NCI-H460 (cell line): Measurements from ENCODE around the gene TRIM24. TPM values are rescaled to one million over a fixed set of nuclear protein-coding genes. Genes with fewer than 3 reads are reported as not detected.
"Not testable (repeated sequence)": the region's sequence is repeated elsewhere in the genome, so short reads cannot be mapped to it uniquely, and the experiment has no call there.

ENCODE experiments used
- DNase-seq: peaks from one replicate; pipeline ENCODE4 v3.0.0-alpha.2; 2016; ENCODE audit warnings: low read depth; ENCODE audit errors: extremely low read depth
- total RNA-seq: library from RNA; depleted of rRNA; stranded (reverse); fragments of >200 nt; shearing (Covaris generic); gene quantifications from 2 replicates; pipeline ENCODE4 v1.2.3, GENCODE V29; 2014

Gene TRIM24
- total RNA-seq, 1 experiment from 2014 or later, result 12.0 TPM

DNA sequence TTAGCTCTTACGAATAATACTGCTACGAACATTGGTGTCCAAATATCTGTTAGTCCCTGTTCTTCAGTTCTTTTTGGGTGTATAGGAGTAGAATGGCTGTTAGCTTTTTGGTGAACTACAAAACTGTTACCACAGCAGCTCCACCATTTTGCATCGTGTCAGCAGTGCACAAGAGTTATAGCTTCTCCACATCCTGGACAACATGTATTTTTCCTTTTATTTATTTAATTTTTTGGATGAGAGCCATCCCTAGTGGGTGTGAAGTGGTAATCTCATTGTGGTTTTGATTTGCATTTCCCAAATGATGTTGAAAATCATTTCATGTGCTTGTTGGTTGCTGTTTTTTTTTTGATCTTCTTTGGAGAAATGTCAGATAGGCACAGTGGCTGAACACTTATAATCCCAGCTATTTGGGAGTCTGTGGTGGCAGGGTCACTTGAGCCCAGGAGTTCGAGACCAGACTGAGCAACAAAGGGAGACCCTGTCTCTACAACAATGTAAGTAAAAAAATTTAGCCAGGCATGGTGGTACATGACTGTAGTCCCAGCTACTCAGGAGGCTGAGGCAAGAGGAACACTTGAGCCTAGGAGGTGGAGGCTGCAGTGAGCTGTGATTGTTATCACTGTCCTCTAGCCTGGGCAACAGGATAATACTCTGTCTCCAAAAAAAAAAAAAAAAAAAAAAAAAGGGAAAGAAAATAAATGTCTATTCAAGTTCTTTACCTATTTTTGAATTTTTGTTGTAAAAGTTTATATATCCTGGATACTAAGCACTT lies 31.7 kb downstream of the TRIM24 start:
- DNase-seq, result no peak

DNA sequence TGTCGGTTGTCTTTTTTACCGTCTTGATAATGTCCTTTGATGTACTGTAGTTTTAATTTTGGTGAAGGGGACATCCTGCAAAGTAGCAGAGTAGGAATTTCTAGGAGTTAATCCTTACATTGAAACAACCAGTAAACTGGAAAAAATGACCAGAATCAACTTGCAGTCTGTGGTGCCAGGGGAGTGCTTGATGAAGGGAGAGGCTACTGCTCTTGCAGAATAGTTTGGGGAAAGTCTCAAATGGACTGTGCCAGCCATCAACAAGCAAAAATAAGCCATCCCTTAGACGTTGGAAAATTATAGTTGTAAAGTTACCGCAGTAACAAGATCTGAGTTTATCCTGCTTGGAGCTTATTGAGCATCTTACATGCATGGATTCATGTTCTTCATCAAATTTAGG lies 32.4 kb downstream of the TRIM24 start:
- DNase-seq, result no peak

- DNase-seq, result no peak
These were observed 33.5 kb downstream of the TRIM24 start for GRCh38 chr7:138493535-138493934.

DNA sequence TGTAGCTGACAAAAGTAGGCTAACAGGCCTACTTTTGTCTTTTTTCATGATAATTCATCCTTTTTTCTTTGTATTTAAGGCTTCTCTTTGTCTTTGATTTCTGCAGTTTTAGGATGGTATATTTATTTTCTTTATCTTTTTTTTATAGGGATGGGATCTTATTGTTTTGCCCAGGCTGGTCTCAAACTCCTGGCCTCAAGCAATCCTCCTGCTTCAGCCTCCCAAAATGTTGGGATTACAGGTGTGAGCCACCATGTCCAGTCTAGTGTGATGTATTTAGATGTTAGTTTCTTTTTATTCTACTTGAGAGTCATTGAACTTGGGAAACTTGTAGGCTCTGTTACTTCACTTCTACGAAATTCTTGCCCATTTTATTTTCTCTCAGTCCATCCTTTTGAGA lies 35.4 kb downstream of the TRIM24 start:
- no peak for DNase-seq

- no peak for DNase-seq
These were observed 39.3 kb downstream of the TRIM24 start for GRCh38 chr7:138499340-138499739.

- not testable (repeated sequence) for DNase-seq
These were observed 40.2 kb downstream of the TRIM24 start for GRCh38 chr7:138500303-138500702.

DNA sequence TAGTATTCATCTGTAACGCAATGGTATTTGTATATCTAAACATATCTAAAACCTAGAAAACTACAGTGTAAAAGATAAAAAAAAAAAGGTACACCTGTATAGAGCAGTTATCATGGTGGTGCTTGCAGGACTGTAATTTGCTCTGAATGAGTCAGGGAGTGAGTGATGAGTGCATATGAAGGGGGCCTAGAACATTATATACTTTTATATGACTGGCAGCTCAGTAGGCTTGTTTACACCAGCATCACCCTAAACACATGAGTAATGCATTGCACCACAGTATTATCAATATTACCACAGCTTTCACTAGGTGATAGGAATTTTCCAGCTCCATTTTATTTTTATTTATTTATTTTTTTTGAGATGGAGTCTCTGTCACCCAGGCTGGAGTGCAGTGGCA lies 40.8 kb downstream of the TRIM24 start:
- no peak for DNase-seq

GRCh38 chr7:138502023-138502767 lies 42.1 kb downstream of the TRIM24 start:
- no peak for DNase-seq

- no peak for DNase-seq
These were observed 45.4 kb downstream of the TRIM24 start for GRCh38 chr7:138505361-138505873.

DNA sequence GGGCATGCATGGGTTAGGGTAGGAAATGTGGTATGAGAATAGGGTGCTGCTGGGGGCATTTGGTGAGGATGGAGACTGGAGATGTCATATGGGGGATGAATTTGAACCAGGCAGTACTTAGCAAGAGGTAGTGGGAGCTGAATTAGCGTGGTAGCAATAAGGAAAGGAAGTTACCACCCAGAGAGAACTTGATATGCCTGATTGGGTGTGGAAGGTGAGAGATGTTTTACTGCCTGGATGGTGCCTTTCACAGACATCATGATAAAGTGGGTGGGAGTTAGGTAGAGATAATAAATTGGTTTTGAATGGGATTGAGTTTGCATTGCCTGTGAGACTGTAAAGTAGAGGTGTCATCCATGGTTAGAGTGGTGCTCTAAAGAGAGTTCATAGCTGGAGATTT lies 46.7 kb downstream of the TRIM24 start:
- DNase-seq, result no peak

DNA sequence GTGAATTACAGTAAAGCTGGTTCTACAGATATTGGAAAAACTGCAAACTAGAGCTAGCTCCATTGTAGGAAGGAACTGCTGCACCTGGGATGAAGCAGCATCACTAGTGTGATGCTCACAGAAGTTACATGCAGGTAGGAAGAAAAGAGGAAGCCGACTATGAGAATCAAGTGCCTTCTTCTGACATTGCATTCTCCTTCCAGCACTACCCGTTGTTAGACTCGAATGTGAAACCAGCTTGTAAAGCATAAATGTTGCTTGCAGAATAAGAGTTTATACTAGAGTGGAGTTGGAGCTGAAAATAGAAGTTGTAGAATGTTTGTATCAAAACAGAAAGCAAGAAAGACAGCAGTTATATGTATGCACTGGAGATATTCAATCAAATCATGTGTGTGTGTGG lies 49.9 kb downstream of the TRIM24 start:
- DNase-seq, result no peak

DNA sequence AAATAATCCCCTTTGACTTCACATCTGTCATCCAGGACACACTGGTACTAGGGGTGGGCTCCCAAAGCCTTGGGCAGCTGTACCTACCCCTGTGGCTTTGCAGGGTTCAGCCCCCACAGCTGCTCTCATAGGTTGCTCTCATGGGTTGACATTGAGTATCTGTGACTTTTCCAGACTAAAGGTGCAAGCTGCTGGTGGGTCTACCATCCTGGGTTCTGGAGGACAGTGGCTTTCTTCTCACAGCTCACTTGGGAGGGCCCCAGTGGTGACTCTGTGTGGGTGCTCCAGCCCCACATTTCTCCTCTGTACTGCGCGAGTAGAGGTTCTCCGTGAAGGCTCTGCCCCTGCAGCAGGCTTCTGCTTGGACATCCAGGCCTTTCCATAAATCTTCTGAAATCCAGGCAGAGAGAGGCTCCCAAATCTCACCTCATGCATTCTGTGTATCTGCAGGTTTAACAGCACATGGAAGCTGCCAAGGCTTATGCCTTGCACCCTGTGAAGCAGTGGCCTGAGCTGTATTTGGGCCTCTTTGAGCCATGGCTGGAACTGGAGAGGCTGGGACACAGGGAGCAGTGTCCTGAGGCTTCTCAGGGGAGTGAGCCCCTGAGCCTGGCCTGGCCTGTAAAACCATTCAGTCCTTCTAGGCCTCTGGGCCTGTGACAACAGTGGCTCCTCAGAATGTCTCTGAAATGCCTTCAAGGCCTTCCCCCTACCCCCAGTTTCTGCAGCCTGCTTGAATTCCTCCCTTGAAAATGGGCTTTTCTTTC lies 52.2 kb downstream of the TRIM24 start:
- no peak for DNase-seq

DNA sequence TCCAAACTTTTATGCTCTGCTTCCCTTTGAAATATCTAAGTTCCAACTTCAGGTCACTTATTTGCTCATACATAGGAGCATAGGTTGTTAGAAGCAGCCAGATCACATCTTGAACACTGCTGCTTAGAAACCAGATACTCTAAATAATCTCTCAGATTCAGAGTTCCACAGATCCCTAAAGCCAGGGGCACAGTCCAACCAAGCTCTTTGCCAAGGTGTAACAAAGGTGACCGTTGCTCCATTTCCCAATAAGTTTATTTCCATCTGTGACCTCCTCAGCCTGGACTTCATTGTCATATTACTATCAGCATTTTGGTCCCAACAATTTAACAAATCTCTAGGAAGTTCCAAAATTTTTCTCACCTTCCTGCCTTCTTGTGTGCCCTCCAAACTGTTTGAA lies 52.8 kb downstream of the TRIM24 start:
- no peak for DNase-seq

GRCh38 chr7:138513344-138513871 lies 53.3 kb downstream of the TRIM24 start:
- no peak for DNase-seq

DNA sequence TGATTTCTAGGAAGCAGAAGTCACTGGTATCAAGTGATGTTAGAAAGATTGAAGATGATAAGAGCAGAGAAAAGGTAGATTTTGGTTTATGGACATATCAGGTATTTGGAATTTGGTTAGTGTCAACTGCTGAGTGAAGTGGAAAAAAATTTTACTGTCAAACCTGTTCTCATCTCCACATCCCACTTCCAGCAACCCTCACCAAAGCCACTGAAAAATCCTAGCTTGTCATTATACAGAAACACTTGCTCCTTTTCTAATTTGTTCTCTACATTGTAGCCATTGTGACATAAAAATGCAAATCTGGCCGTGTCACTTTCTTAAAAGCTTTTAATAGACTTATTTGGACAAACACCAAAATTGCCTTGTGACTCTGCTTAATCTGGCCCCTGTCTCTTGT lies 54.0 kb downstream of the TRIM24 start:
- DNase-seq, result no peak

GRCh38 chr7:138515001-138515528 lies 55.0 kb downstream of the TRIM24 start:
- no peak for DNase-seq

- no peak for DNase-seq
These were observed 59.2 kb downstream of the TRIM24 start for GRCh38 chr7:138519061-138519798.

DNA sequence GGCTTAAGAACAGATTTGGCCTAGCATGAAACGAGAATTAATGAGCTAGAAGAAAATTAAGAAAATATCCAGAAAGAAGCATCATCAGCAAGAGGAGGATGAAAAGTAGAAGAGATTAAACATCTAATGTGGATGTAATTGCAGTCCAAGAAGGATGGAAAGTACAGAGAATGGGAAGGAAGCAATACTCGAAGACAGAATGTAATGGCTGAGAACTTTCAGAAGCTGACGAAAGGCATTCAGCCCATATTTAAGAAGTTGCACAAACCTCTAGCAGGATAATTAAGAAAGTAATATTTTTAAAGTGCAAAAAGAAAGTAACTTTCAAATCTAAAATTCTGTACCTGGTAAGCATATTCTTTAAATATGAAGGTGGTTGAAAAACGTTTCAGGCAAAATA lies 60.7 kb downstream of the TRIM24 start:
- DNase-seq, result no peak

- no peak for DNase-seq
These were observed 61.9 kb downstream of the TRIM24 start for GRCh38 chr7:138521837-138522461.

GRCh38 chr7:138524259-138524658 lies 64.2 kb downstream of the TRIM24 start:
- no peak for DNase-seq
